CD4-positive, alpha-beta T cell (primary cell): ENCODE results near the gene MITD1. TPM values are rescaled to one million over a fixed set of nuclear protein-coding genes. Genes with fewer than 3 reads are reported as not detected.
"Not testable (repeated sequence)": the region's sequence is repeated elsewhere in the genome, so short reads cannot be mapped to it uniquely, and the experiment has no call there.

ENCODE experiments used
- ATAC-seq: fragments of 200-7000 bp; cut with Tn5 transposase; one replicate; pipeline ENCODE4 v1.10.0; 2022; ENCODE audit warnings: mild to moderate bottlenecking; ENCODE audit not compliant: poor library complexity
- CTCF ChIA-PET: fragments of 350-600 bp; sonication (Branson Sonifier 250); formaldehyde crosslinking; loops from one replicate; lab custom pipeline; 2021; ENCODE audit warnings: antibody characterized with exemption, inconsistent platforms; lab: Charles Lee
- POLR2A ChIA-PET: fragments of 350-600 bp; sonication (Branson Sonifier 250); formaldehyde crosslinking; loops from one replicate; lab custom pipeline; 2021; ENCODE audit warnings: antibody characterized with exemption, inconsistent platforms; lab: Charles Lee
- DNase-seq, 14 experiments: peaks; one replicate each; pipeline ENCODE4 v3.0.0-alpha.2; 2013 to 2020; ENCODE audit warnings: mixed read lengths in 2 of 14
- H3K27ac ChIP-seq, 2 donors: one replicate each; pipeline versions ENCODE4 v1.5.1 to v1.7.0; 2013; ENCODE audit warnings: low read length in 2 of 2, low read depth in 1 of 2, mild to moderate bottlenecking in 1 of 2
- H3K27me3 ChIP-seq, 2 experiments: 1 replicate in 1 of 2; 2 replicates in 1 of 2; pipeline versions ENCODE4 v1.6.1 to v1.7.0; 2013; ENCODE audit warnings: low read length in 2 of 2, control low read depth in 1 of 2, mild to moderate bottlenecking in 1 of 2, moderate library complexity in 1 of 2; ENCODE audit not compliant: insufficient read depth in 2 of 2, control insufficient read depth in 1 of 2
- H3K36me3 ChIP-seq: one replicate; pipeline ENCODE4 v1.6.1; 2013; ENCODE audit warnings: low read length, control low read depth; ENCODE audit not compliant: insufficient read depth
- H3K4me1 ChIP-seq: one replicate; pipeline ENCODE4 v1.6.1; 2013; ENCODE audit warnings: low read length, control low read depth; ENCODE audit not compliant: insufficient read depth
- H3K4me3 ChIP-seq: one replicate; pipeline ENCODE4 v1.5.1; 2013; ENCODE audit warnings: mild to moderate bottlenecking, low read length, moderate library complexity
- H3K9me3 ChIP-seq, 2 experiments: 1 replicate in 1 of 2; 2 replicates in 1 of 2; pipeline versions ENCODE4 v1.6.1 to v1.7.0; 2013; ENCODE audit warnings: low read length in 2 of 2, mild to moderate bottlenecking in 2 of 2, control low read depth in 1 of 2, moderate library complexity in 1 of 2; ENCODE audit not compliant: control insufficient read depth in 1 of 2, insufficient read depth in 1 of 2
- H3K27ac Mint-ChIP-seq: one replicate; pipeline ENCODE4 v1.8.0; 2020; ENCODE audit warnings: mixed read lengths
- H3K27me3 Mint-ChIP-seq: one replicate; pipeline ENCODE4 v1.8.0; 2021; ENCODE audit warnings: mixed read lengths
- H3K36me3 Mint-ChIP-seq: one replicate; pipeline ENCODE4 v1.8.0; 2021; ENCODE audit warnings: low read depth, mixed read lengths
- H3K4me1 Mint-ChIP-seq: one replicate; pipeline ENCODE4 v1.8.0; 2021; ENCODE audit warnings: low read depth, mixed read lengths
- H3K4me3 Mint-ChIP-seq: one replicate; pipeline ENCODE4 v1.8.0; 2020; ENCODE audit warnings: mild to moderate bottlenecking, mixed read lengths
- H3K9me3 Mint-ChIP-seq: one replicate; pipeline ENCODE4 v1.8.0; 2020; ENCODE audit warnings: mixed read lengths
- intact Hi-C, 2 experiments: fragments of 100-400 bp; cut with DNase I in 1 of 2; cut with micrococcal nuclease in 1 of 2; formaldehyde crosslinking; loops; one replicate each; pipeline versions ENCODE4 v1.15.1 to v1.9.0; 2023 to 2025; cut with DNase I, micrococcal nuclease
- total RNA-seq, 174 experiments: library from RNA in 2 of 174; stranded (reverse) in 2 of 174; gene quantifications; one replicate each; pipeline ENCODE4 v1.2.3 and lab custom pipeline; 2021 to 2026
- TF ChIP-seq, protein P1 (sequence below): fragments of 200-600 bp; IDR thresholded peaks from one replicate; pipeline ENCODE4 v1.8.0; 2022; ENCODE audit warnings: antibody characterized with exemption, mild to moderate bottlenecking

MITD1 gene
- total RNA-seq, 2 experiments from 2014 or later = 14.1 to 14.6 TPM

DNA sequence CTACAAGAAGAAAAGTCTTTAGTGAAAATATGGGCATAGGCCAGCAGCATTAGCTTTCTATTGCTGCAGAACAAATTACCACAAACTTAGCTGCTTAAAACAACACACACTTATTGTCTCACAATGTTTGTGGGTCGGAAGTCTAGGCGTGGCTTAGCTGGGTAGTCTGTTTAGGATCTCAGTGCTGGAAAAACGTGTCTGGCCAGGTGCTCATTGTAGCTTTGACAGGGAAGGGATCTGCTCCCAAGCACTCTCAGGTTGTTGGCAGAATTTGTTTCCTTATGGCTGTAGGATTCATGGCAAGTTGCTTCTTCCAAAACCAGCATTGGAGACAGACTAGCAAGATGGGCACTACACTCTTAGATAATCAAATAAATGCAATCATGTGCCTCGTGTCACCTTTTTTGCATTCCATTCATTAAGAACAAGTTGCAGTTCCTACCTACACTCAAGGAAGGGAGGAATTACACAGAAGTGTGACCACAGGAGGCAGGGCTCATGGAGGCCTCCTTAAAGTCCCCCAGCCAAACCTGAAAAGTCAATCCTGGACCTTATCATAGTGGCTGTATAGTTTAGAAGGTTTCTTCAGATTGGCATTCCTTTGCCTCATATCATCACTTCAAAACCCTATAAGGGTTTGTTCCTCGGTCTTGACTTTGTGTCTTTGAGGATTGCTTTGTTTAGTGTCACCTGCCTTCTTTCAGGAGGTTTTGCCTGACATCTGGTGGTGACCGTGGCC is 17.4 kb upstream of the MITD1 start:
- Histone ChIP-seq H3K27me3 (no peaks in the 10 kb centered on the region), H3K4me1 (no peaks in the 10 kb centered on the region), H3K4me3 (no peak overlapping the region), H3K36me3 (peaks cover 19% of the 10 kb centered on the region), H3K27ac (no peak overlapping the region), H3K9me3 (no peaks in the 10 kb centered on the region)
- TF ChIP-seq, protein P1, sequence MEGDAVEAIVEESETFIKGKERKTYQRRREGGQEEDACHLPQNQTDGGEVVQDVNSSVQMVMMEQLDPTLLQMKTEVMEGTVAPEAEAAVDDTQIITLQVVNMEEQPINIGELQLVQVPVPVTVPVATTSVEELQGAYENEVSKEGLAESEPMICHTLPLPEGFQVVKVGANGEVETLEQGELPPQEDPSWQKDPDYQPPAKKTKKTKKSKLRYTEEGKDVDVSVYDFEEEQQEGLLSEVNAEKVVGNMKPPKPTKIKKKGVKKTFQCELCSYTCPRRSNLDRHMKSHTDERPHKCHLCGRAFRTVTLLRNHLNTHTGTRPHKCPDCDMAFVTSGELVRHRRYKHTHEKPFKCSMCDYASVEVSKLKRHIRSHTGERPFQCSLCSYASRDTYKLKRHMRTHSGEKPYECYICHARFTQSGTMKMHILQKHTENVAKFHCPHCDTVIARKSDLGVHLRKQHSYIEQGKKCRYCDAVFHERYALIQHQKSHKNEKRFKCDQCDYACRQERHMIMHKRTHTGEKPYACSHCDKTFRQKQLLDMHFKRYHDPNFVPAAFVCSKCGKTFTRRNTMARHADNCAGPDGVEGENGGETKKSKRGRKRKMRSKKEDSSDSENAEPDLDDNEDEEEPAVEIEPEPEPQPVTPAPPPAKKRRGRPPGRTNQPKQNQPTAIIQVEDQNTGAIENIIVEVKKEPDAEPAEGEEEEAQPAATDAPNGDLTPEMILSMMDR = no peak
- Mint-ChIP-seq H3K27ac (no peak overlapping the region), H3K9me3 (no peaks in the 10 kb centered on the region), H3K4me3 (no peak overlapping the region), H3K36me3 (peaks cover 39% of the 10 kb centered on the region), H3K27me3 (no peaks in the 10 kb centered on the region), H3K4me1 (peaks cover 6% of the 10 kb centered on the region)
- ATAC-seq (no peak), DNase-seq (no peak)
- POLR2A ChIA-PET = no interaction called here
- intact Hi-C loops = no loop called here
- CTCF ChIA-PET = no interaction called here

GRCh38 chr2:99192364-99192763 is 11.5 kb upstream of the MITD1 start:
- peaks cover 83% of the 10 kb centered on the region for H3K36me3 Mint-ChIP-seq
- H3K9me3 Mint-ChIP-seq, H3K27ac Mint-ChIP-seq, CTCF ChIA-PET, POLR2A ChIA-PET, H3K4me1 ChIP-seq, H3K27me3 ChIP-seq, H3K27ac ChIP-seq, intact Hi-C loops, H3K4me3 Mint-ChIP-seq, H3K9me3 ChIP-seq, H3K4me3 ChIP-seq, H3K4me1 Mint-ChIP-seq, ATAC-seq, H3K27me3 Mint-ChIP-seq, DNase-seq: not testable (repeated sequence)
- peaks cover 53% of the 10 kb centered on the region for H3K36me3 ChIP-seq

GRCh38 chr2:99190548-99190947 is 9.7 kb upstream of the MITD1 start:
- intact Hi-C loops = no loop called here
- no peak overlapping the region for H3K27ac Mint-ChIP-seq
- Histone ChIP-seq H3K9me3 (no peaks in the 10 kb centered on the region), H3K36me3 (peaks cover 48% of the 10 kb centered on the region), H3K4me3 (no peak overlapping the region), H3K27ac (no peak overlapping the region), H3K4me1 (no peaks in the 10 kb centered on the region), H3K27me3 (no peaks in the 10 kb centered on the region)
- TF ChIP-seq, protein P1 = no peak
- H3K4me3 Mint-ChIP-seq = no peak overlapping the region
- POLR2A ChIA-PET = no interaction called here
- no peaks in the 10 kb centered on the region for H3K9me3 Mint-ChIP-seq
- no peak for DNase-seq
- CTCF ChIA-PET = no interaction called here
- H3K4me1 Mint-ChIP-seq = peaks cover 8% of the 10 kb centered on the region
- H3K27me3 Mint-ChIP-seq = no peaks in the 10 kb centered on the region
- peaks cover 73% of the 10 kb centered on the region for H3K36me3 Mint-ChIP-seq
- ATAC-seq = no peak
